ENCODE data around the gene TRABD.

DNA sequence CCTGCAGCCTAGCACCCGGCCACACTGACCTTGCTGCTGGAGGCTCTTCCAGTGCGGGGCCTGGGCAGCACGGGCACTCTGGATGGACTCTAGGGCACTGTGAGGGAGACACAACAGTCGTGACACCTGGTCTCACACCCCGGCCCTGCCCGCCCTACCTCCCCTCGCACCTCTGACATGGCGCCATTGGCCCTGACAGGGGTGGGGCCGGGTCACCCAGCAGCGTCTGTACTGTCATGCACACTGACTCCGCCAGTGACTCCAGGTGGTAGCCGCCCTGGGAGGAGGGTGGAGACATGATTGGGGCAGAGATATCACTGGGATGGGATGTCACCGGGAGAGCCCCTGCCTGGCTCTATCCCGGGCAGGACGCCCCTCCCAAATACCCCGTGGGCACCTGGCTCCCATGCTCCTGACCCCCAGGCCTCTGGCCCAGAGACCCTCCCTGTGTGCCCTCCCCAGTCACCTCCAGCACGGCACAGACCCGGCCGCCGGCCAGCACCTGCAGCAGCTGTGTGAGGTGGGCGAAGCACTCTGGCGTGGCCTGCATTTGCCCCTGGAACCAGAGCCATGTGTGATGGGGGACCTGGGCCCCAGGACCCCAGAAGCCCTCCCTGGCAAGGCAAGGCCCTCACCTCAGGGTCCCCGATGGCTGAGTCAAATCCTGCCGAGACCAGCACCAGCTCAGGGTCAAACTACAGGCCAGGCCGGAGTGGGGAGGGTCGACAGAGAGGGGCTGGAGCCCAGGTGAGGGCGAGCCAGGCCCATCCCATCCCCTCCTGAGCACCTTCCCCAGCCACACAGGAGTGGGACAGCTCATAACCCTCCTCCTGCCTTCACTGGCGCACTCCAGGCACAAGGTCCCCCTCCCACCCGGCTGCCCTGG lies 62.7 kb downstream of the TRABD start:
- TF ChIP-seq, protein P1, sequence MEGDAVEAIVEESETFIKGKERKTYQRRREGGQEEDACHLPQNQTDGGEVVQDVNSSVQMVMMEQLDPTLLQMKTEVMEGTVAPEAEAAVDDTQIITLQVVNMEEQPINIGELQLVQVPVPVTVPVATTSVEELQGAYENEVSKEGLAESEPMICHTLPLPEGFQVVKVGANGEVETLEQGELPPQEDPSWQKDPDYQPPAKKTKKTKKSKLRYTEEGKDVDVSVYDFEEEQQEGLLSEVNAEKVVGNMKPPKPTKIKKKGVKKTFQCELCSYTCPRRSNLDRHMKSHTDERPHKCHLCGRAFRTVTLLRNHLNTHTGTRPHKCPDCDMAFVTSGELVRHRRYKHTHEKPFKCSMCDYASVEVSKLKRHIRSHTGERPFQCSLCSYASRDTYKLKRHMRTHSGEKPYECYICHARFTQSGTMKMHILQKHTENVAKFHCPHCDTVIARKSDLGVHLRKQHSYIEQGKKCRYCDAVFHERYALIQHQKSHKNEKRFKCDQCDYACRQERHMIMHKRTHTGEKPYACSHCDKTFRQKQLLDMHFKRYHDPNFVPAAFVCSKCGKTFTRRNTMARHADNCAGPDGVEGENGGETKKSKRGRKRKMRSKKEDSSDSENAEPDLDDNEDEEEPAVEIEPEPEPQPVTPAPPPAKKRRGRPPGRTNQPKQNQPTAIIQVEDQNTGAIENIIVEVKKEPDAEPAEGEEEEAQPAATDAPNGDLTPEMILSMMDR (IDR thresholded peaks at IDR 0.05), result no peak
- no peak for TF ChIP-seq POLR2A (IDR thresholded peaks at IDR 0.05)

Measured in thyroid gland (tissue), 4 donors.